HL-60 (cell line): ENCODE measurements around the gene RAB11FIP3.

ENCODE experiments used
- DNase-seq, 2 experiments: peaks; one replicate each; pipeline ENCODE4 v3.0.0-alpha.2; 2010 to 2020; ENCODE audit warnings: low read depth in 1 of 2, low spot score in 1 of 2
- H3K27ac ChIP-seq: fragments of 250-450 bp; sonication (Bioruptor Pico); replicated peaks from 2 replicates; pipeline ENCODE4 v1.5.1; 2020; ENCODE audit warnings: mild to moderate bottlenecking, moderate library complexity
- H3K27me3 ChIP-seq: fragments of 250-450 bp; sonication (Bioruptor Pico); 2 replicates; pipeline ENCODE4 v1.5.1; 2021; ENCODE audit warnings: mild to moderate bottlenecking, moderate library complexity; ENCODE audit not compliant: insufficient read depth, poor library complexity, severe bottlenecking
- H3K4me3 ChIP-seq: replicated peaks from 2 replicates; pipeline ENCODE4 v1.5.1; 2011; ENCODE audit warnings: mild to moderate bottlenecking, control low read depth, low read length; ENCODE audit not compliant: insufficient read depth
- CTCF ChIP-seq: IDR thresholded peaks from one replicate; pipeline ENCODE4 v1.5.1; 2011; ENCODE audit warnings: low read length, control low read depth, inconsistent platforms; ENCODE audit not compliant: insufficient read depth
- GABPA ChIP-seq: IDR thresholded peaks from 2 replicates; pipeline ENCODE4 v1.6.1; 2012; ENCODE audit warnings: low read depth
- POLR2AphosphoS5 ChIP-seq: IDR thresholded peaks from 2 replicates; pipeline ENCODE4 v1.6.1; 2012; ENCODE audit warnings: low read depth
- REST ChIP-seq: IDR thresholded peaks from 2 replicates; pipeline ENCODE4 v1.6.1; 2012; ENCODE audit warnings: low read depth; ENCODE audit not compliant: insufficient replicate concordance
- SPI1 ChIP-seq: IDR thresholded peaks from 2 replicates; pipeline ENCODE4 v1.6.1; 2012; ENCODE audit warnings: low read depth, mild to moderate bottlenecking, borderline replicate concordance

Gene RAB11FIP3

GRCh38 chr16:508884-509736 lies 83.7 kb downstream of the RAB11FIP3 start:
- Histone ChIP-seq H3K4me3 (no peak overlapping the region), H3K27me3 (no peaks in the 10 kb centered on the region), H3K27ac (no peak overlapping the region; the same call in 1 of the 2 replicates)
- peak in 1 of 2 experiments; percentile 42 for DNase-seq
- TF ChIP-seq CTCF (no peak), GABPA (no peak), SPI1 (no peak), REST (no peak), POLR2AphosphoS5 (no peak)

- Histone ChIP-seq H3K27me3 (no peaks in the 10 kb centered on the region), H3K27ac (no peak overlapping the region), H3K4me3 (no peak overlapping the region)
- no peak for DNase-seq
- TF ChIP-seq SPI1 (no peak), POLR2AphosphoS5 (no peak), GABPA (no peak), REST (no peak), CTCF (no peak)
Measured at GRCh38 chr16:510066-510825, 84.8 kb downstream of the RAB11FIP3 start.

- no peak overlapping the region for H3K27ac ChIP-seq
- DNase-seq = no peak
- no peak for TF ChIP-seq CTCF
- TF ChIP-seq GABPA = no peak
- TF ChIP-seq SPI1 = no peak
- no peaks in the 10 kb centered on the region for H3K27me3 ChIP-seq
- no peak overlapping the region for H3K4me3 ChIP-seq
Measured at GRCh38 chr16:512802-513201, 87.4 kb downstream of the RAB11FIP3 start.
